NB4 (cell line): ENCODE measurements around the gene ZBTB20.

Experiments used
- MYC ChIP-seq: IDR thresholded peaks from 2 replicates; pipeline ENCODE4 v1.6.1; 2011; ENCODE audit warnings: low read depth, low read length
- POLR2A ChIP-seq: IDR thresholded peaks from 2 replicates; pipeline ENCODE4 v1.6.1; 2011; ENCODE audit warnings: mild to moderate bottlenecking; ENCODE audit not compliant: insufficient read length; ENCODE audit errors: extremely low read depth
- TF ChIP-seq, protein P1 (sequence below): IDR thresholded peaks from one replicate; pipeline ENCODE4 v1.5.1; 2012; ENCODE audit warnings: low read depth, low read length
- TF ChIP-seq, protein P2 (sequence below): IDR thresholded peaks from 2 replicates; pipeline ENCODE4 v1.6.1; 2011; ENCODE audit warnings: low read depth, low read length

GRCh38 chr3:114674036-114674435 is 473.1 kb downstream of the ZBTB20 start:
- TF ChIP-seq, protein P1, sequence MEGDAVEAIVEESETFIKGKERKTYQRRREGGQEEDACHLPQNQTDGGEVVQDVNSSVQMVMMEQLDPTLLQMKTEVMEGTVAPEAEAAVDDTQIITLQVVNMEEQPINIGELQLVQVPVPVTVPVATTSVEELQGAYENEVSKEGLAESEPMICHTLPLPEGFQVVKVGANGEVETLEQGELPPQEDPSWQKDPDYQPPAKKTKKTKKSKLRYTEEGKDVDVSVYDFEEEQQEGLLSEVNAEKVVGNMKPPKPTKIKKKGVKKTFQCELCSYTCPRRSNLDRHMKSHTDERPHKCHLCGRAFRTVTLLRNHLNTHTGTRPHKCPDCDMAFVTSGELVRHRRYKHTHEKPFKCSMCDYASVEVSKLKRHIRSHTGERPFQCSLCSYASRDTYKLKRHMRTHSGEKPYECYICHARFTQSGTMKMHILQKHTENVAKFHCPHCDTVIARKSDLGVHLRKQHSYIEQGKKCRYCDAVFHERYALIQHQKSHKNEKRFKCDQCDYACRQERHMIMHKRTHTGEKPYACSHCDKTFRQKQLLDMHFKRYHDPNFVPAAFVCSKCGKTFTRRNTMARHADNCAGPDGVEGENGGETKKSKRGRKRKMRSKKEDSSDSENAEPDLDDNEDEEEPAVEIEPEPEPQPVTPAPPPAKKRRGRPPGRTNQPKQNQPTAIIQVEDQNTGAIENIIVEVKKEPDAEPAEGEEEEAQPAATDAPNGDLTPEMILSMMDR = no peak
- TF ChIP-seq POLR2A (no peak), MYC (no peak)
- TF ChIP-seq, protein P2, sequence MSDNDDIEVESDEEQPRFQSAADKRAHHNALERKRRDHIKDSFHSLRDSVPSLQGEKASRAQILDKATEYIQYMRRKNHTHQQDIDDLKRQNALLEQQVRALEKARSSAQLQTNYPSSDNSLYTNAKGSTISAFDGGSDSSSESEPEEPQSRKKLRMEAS = no peak
